B cell (primary cell): ENCODE measurements around the gene PLCE1. TPM values are rescaled to one million over a fixed set of nuclear protein-coding genes. Genes with fewer than 3 reads are reported as not detected.

Source experiments
- ATAC-seq: fragments of 200-7000 bp; cut with Tn5 transposase; one replicate; pipeline ENCODE4 v1.10.0; 2021; ENCODE audit warnings: low read depth, mild to moderate bottlenecking, moderate number of reproducible peaks, moderate library complexity
- CTCF ChIA-PET: fragments of 350-600 bp; sonication (Branson Sonifier 250); formaldehyde crosslinking; loops from one replicate; lab custom pipeline; 2021; ENCODE audit warnings: antibody characterized with exemption, inconsistent platforms; lab: Charles Lee
- POLR2A ChIA-PET: fragments of 350-600 bp; sonication (Branson Sonifier 250); formaldehyde crosslinking; loops from one replicate; lab custom pipeline; 2021; ENCODE audit warnings: antibody characterized with exemption; lab: Charles Lee
- DNase-seq: peaks from one replicate; pipeline ENCODE4 v3.0.0; 2013
- H2AFZ ChIP-seq: 2 replicates; pipeline ENCODE4 v1.6.1; 2012; ENCODE audit warnings: mild to moderate bottlenecking, low read depth, low read length; ENCODE audit not compliant: insufficient read depth, poor library complexity, severe bottlenecking
- H3K27ac ChIP-seq, 2 donors: 1 replicate in 1 of 2; 2 replicates in 1 of 2; pipeline ENCODE4 v1.5.1; 2012 to 2013; ENCODE audit warnings: low read length in 2 of 2, mild to moderate bottlenecking in 2 of 2, moderate library complexity in 1 of 2
- H3K27me3 ChIP-seq, 4 experiments: fragments of 200-600 bp in 1 of 4; sonication (generic) in 1 of 4; replicated peaks in 1 of 4; 1 replicate in 2 of 4; 2 replicates in 2 of 4; pipeline versions ENCODE4 v1.6.1 to v1.7.0; 2013 to 2016; ENCODE audit warnings: low read length in 3 of 4, mild to moderate bottlenecking in 2 of 4, mixed read lengths in 1 of 4, moderate library complexity in 1 of 4; ENCODE audit not compliant: insufficient read depth in 4 of 4, control insufficient read depth in 3 of 4; ENCODE audit errors: control extremely low read depth in 1 of 4
- H3K36me3 ChIP-seq, 2 experiments: replicated peaks in 1 of 2; 1 replicate in 1 of 2; 2 replicates in 1 of 2; pipeline versions ENCODE4 v1.6.1 to v1.7.1; 2013; ENCODE audit warnings: low read length in 1 of 2; ENCODE audit not compliant: insufficient read depth in 2 of 2, control insufficient read depth in 1 of 2; ENCODE audit errors: control extremely low read depth in 1 of 2, extremely low read depth in 1 of 2
- H3K4me1 ChIP-seq, 2 donors: fragments of 200-600 bp in 1 of 2; sonication (generic) in 1 of 2; 1 replicate in 1 of 2; 2 replicates in 1 of 2; pipeline versions ENCODE4 v1.5.1 to v1.6.1; 2013 to 2017; ENCODE audit warnings: low read length in 2 of 2; ENCODE audit not compliant: control insufficient read depth in 2 of 2, insufficient read depth in 2 of 2
- H3K4me2 ChIP-seq: replicated peaks from 2 replicates; pipeline ENCODE3; 2012; ENCODE audit warnings: mild to moderate bottlenecking, low read depth, low read length; ENCODE audit not compliant: poor library complexity, severe bottlenecking
- H3K4me3 ChIP-seq, 5 experiments: fragments of 200-600 bp in 1 of 5; sonication (generic) in 1 of 5; 1 replicate in 3 of 5; 2 replicates in 2 of 5; pipeline versions ENCODE4 v1.5.1 to v1.7.0; 2011 to 2016; ENCODE audit warnings: low read length in 4 of 5, mild to moderate bottlenecking in 4 of 5, low read depth in 2 of 5, control low read depth in 1 of 5, moderate library complexity in 1 of 5; ENCODE audit not compliant: insufficient read depth in 1 of 5; ENCODE audit errors: control extremely low read depth in 1 of 5, extremely low read depth in 1 of 5
- H3K79me2 ChIP-seq: fragments of 200-600 bp; sonication (generic); one replicate; pipeline ENCODE4 v1.6.0; 2016; ENCODE audit warnings: low read length; ENCODE audit not compliant: control insufficient read depth, insufficient read depth
- H3K9ac ChIP-seq: fragments of 200-600 bp; sonication (generic); 2 replicates; pipeline ENCODE4 v1.6.1; 2017; ENCODE audit warnings: mild to moderate bottlenecking, low read length, moderate library complexity
- H3K9me3 ChIP-seq, 3 donors: one replicate each; pipeline versions ENCODE4 v1.6.1 to v1.7.1; 2013; ENCODE audit warnings: low read length in 2 of 3; ENCODE audit not compliant: control insufficient read depth in 2 of 3, insufficient read depth in 1 of 3; ENCODE audit errors: control extremely low read depth in 1 of 3
- H4K20me1 ChIP-seq: 2 replicates; pipeline ENCODE4 v1.6.0; 2012; ENCODE audit warnings: mild to moderate bottlenecking, low read length; ENCODE audit not compliant: insufficient read depth, control insufficient read depth, poor library complexity, severe bottlenecking
- H3K27ac Mint-ChIP-seq: one replicate; pipeline ENCODE4 v1.8.0; 2021; ENCODE audit warnings: mixed read lengths
- H3K27me3 Mint-ChIP-seq: one replicate; pipeline ENCODE4 v1.8.0; 2021; ENCODE audit warnings: mixed read lengths
- H3K4me1 Mint-ChIP-seq: one replicate; pipeline ENCODE4 v1.8.0; 2021; ENCODE audit warnings: mixed read lengths
- H3K4me3 Mint-ChIP-seq: one replicate; pipeline ENCODE4 v1.8.0; 2021; ENCODE audit warnings: mixed read lengths
- H3K9me3 Mint-ChIP-seq: one replicate; pipeline ENCODE4 v1.8.0; 2022; ENCODE audit warnings: mixed read lengths; ENCODE audit not compliant: insufficient read depth
- EZH2 ChIP-seq: IDR thresholded peaks from 2 replicates; pipeline ENCODE4 v1.6.1; 2012; ENCODE audit warnings: borderline replicate concordance, low read depth, mild to moderate bottlenecking, moderate library complexity, low read length; ENCODE audit not compliant: insufficient read depth, poor library complexity, severe bottlenecking
- WGBS: methylation state at CpG from one replicate; pipeline ENCODE4 v1.1.5; 2013; ENCODE audit warnings: missing lambda C conversion rate; ENCODE audit not compliant: insufficient coverage; 5-methylcytosine and 5-hydroxymethylcytosine counted together
- intact Hi-C: fragments of 100-400 bp; cut with micrococcal nuclease; formaldehyde crosslinking; loops from one replicate; pipeline ENCODE4 v1.10.0; 2022
- polyA plus RNA-seq: library from polyadenylated mRNA; depleted of rRNA; stranded (reverse); fragments of >200 nt; gene quantifications from 2 replicates; pipeline ENCODE4 v1.2.3, GENCODE V29; 2012
- total RNA-seq, 2 donors: library from RNA; stranded (reverse); fragments of 120-200 nt in 1 of 2; gene quantifications; 1 replicate in 1 of 2; 2 replicates in 1 of 2; pipeline versions ENCODE4 v1.2.3 to v1.2.4, GENCODE V29; 2013 to 2022
- TF ChIP-seq, protein P1 (sequence below): fragments of 200-600 bp; IDR thresholded peaks from one replicate; pipeline ENCODE4 v1.8.0; 2022; ENCODE audit warnings: antibody characterized with exemption, mild to moderate bottlenecking

PLCE1 gene
- total and polyA plus RNA-seq, 2 donors (not counting 1 experiment from before 2014, with no cell fraction given) = not detected

- no peak for TF ChIP-seq EZH2
- TF ChIP-seq, protein P1, sequence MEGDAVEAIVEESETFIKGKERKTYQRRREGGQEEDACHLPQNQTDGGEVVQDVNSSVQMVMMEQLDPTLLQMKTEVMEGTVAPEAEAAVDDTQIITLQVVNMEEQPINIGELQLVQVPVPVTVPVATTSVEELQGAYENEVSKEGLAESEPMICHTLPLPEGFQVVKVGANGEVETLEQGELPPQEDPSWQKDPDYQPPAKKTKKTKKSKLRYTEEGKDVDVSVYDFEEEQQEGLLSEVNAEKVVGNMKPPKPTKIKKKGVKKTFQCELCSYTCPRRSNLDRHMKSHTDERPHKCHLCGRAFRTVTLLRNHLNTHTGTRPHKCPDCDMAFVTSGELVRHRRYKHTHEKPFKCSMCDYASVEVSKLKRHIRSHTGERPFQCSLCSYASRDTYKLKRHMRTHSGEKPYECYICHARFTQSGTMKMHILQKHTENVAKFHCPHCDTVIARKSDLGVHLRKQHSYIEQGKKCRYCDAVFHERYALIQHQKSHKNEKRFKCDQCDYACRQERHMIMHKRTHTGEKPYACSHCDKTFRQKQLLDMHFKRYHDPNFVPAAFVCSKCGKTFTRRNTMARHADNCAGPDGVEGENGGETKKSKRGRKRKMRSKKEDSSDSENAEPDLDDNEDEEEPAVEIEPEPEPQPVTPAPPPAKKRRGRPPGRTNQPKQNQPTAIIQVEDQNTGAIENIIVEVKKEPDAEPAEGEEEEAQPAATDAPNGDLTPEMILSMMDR = no peak
- Histone ChIP-seq H3K79me2 (no peaks in the 10 kb centered on the region), H3K36me3 (no peaks in the 10 kb centered on the region), H3K4me2 (no peak overlapping the region), H3K27me3 (peaks cover 0 to 9% (median 0%) of the 10 kb centered on the region in 4 experiments), H3K9me3 (peaks cover 0 to 29% (median 3%) of the 10 kb centered on the region in 3 donors), H2AFZ (no peak overlapping the region), H3K27ac (no peak overlapping the region), H3K9ac (no peak overlapping the region), H4K20me1 (no peaks in the 10 kb centered on the region), H3K4me3 (no peak overlapping the region), H3K4me1 (no peaks in the 10 kb centered on the region)
- DNase-seq (no peak), ATAC-seq (no peak)
- Mint-ChIP-seq H3K4me3 (no peak overlapping the region), H3K9me3 (peaks cover 13% of the 10 kb centered on the region), H3K27ac (no peak overlapping the region), H3K4me1 (no peaks in the 10 kb centered on the region), H3K27me3 (peaks cover 17% of the 10 kb centered on the region)
- CTCF ChIA-PET = no interaction called here
- no CpG with 5 or more reads among the region's 1 CpG for WGBS
- POLR2A ChIA-PET = no interaction called here
- intact Hi-C loops = no loop called here
Observed at GRCh38 chr10:94025806-94026205, 32.1 kb downstream of the PLCE1 start.

- Mint-ChIP-seq H3K9me3 (peaks cover 20% of the 10 kb centered on the region), H3K4me3 (no peak overlapping the region), H3K4me1 (no peaks in the 10 kb centered on the region), H3K27ac (no peak overlapping the region), H3K27me3 (peaks cover 20% of the 10 kb centered on the region)
- intact Hi-C loops = no loop called here
- ATAC-seq (no peak), DNase-seq (no peak)
- Histone ChIP-seq H3K27ac (no peak overlapping the region), H3K4me1 (no peaks in the 10 kb centered on the region), H4K20me1 (no peaks in the 10 kb centered on the region), H3K9ac (no peak overlapping the region), H3K79me2 (no peaks in the 10 kb centered on the region), H2AFZ (no peak overlapping the region), H3K4me3 (no peak overlapping the region), H3K27me3 (peaks cover 0 to 9% (median 0%) of the 10 kb centered on the region in 4 experiments), H3K4me2 (no peak overlapping the region), H3K36me3 (no peaks in the 10 kb centered on the region), H3K9me3 (peaks cover 0 to 29% (median 3%) of the 10 kb centered on the region in 3 donors)
- 88% methylated on average over 2 of the region's 2 CpGs for WGBS
- TF ChIP-seq, protein P1 = no peak
- no peak for TF ChIP-seq EZH2
- ChIA-PET POLR2A (no interaction called here), CTCF (no interaction called here)
Observed at GRCh38 chr10:94027197-94027596, 33.5 kb downstream of the PLCE1 start.
